Mesothelial cell of epicardium (in vitro differentiated cells): ENCODE results near the gene SERPINB2. TPM values are rescaled to one million over a fixed set of nuclear protein-coding genes. Genes with fewer than 3 reads are reported as not detected.

ENCODE experiments used
- DNase-seq, 2 experiments: peaks; one replicate each; pipeline ENCODE4 v3.0.0; 2021; ENCODE audit warnings: low spot score in 2 of 2; ENCODE audit not compliant: unreplicated experiment in 2 of 2
- H3K27ac Mint-ChIP-seq: 2 replicates; pipeline ENCODE4 v1.8.0; 2021; ENCODE audit warnings: mixed read lengths
- H3K27me3 Mint-ChIP-seq: 2 replicates; pipeline ENCODE4 v1.8.0; 2021; ENCODE audit warnings: low read depth, mixed read lengths
- H3K36me3 Mint-ChIP-seq: 2 replicates; pipeline ENCODE4 v1.8.0; 2021; ENCODE audit warnings: mixed read lengths
- H3K4me1 Mint-ChIP-seq: 2 replicates; pipeline ENCODE4 v1.8.0; 2021; ENCODE audit warnings: mixed read lengths
- H3K4me3 Mint-ChIP-seq: 2 replicates; pipeline ENCODE4 v1.8.0; 2021; ENCODE audit warnings: mild to moderate bottlenecking, moderate library complexity, mixed read lengths
- H3K9me3 Mint-ChIP-seq: 2 replicates; pipeline ENCODE4 v1.8.0; 2021; ENCODE audit warnings: mixed read lengths
- CTCF ChIP-seq: fragments of 200-600 bp; sonication (generic); IDR thresholded peaks from one replicate; pipeline ENCODE4 v1.5.0; 2021; ENCODE audit warnings: antibody characterized with exemption; ENCODE audit not compliant: unreplicated experiment
- total RNA-seq: library from RNA; stranded (reverse); gene quantifications from 3 replicates; pipeline ENCODE4 v1.2.1, GENCODE V29; 2021

Gene SERPINB2
- total RNA-seq, 1 donor from 2014 or later, result 1.4 TPM

- Mint-ChIP-seq H3K9me3 (peaks cover 9% of the 10 kb centered on the region), H3K4me3 (no peak overlapping the region), H3K27ac (no peak overlapping the region), H3K36me3 (no peaks in the 10 kb centered on the region), H3K27me3 (peaks cover 18% of the 10 kb centered on the region), H3K4me1 (no peaks in the 10 kb centered on the region)
- no peak for DNase-seq
- TF ChIP-seq CTCF, result no peak
Observed at GRCh38 chr18:63905361-63905760, 17.9 kb downstream of the SERPINB2 start.

- Mint-ChIP-seq H3K36me3 (no peaks in the 10 kb centered on the region), H3K9me3 (peaks cover 7% of the 10 kb centered on the region), H3K27me3 (peaks cover 23% of the 10 kb centered on the region), H3K4me1 (no peaks in the 10 kb centered on the region), H3K27ac (no peak overlapping the region), H3K4me3 (no peak overlapping the region)
- no peak for TF ChIP-seq CTCF
- DNase-seq, result no peak
Observed at GRCh38 chr18:63906056-63906455, 18.6 kb downstream of the SERPINB2 start.

- no peak within 1 kb of the TSS for H3K4me3 Mint-ChIP-seq
- H3K27me3 Mint-ChIP-seq, result peaks cover 32% of the 10 kb centered on the region
- H3K9me3 Mint-ChIP-seq, result peaks cover 6% of the 10 kb centered on the region
- DNase-seq, result no peak
- no peaks in the 10 kb centered on the region for H3K36me3 Mint-ChIP-seq
- H3K27ac Mint-ChIP-seq, result no peak within 1 kb of the TSS
- no peak for TF ChIP-seq CTCF
- no peaks in the 10 kb centered on the region for H3K4me1 Mint-ChIP-seq
Observed at GRCh38 chr18:63907664-63908063, 20.2 kb downstream of the SERPINB2 start, which contains the start of gene SERPINB10. Gene SERPINB10, plus strand, starts transcription at chr18:63907958. Its CDS starts 7,553 bp downstream, at chr18:63915511.

GRCh38 chr18:63908858-63909257 lies 21.4 kb downstream of the SERPINB2 start:
- no peak for TF ChIP-seq CTCF
- Mint-ChIP-seq H3K27ac (no peak overlapping the region), H3K4me3 (no peak overlapping the region), H3K27me3 (peaks cover 41% of the 10 kb centered on the region), H3K9me3 (peaks cover 6% of the 10 kb centered on the region), H3K4me1 (no peaks in the 10 kb centered on the region), H3K36me3 (no peaks in the 10 kb centered on the region)
- no peak for DNase-seq

- peaks cover 42% of the 10 kb centered on the region for H3K27me3 Mint-ChIP-seq
- no peak for TF ChIP-seq CTCF
- no peak overlapping the region for H3K4me3 Mint-ChIP-seq
Observed at GRCh38 chr18:63909870-63910269, 22.4 kb downstream of the SERPINB2 start.

GRCh38 chr18:63917817-63918216 lies 30.3 kb downstream of the SERPINB2 start:
- Mint-ChIP-seq H3K4me1 (no peaks in the 10 kb centered on the region), H3K4me3 (no peak overlapping the region), H3K27me3 (peaks cover 28% of the 10 kb centered on the region), H3K27ac (no peak overlapping the region), H3K9me3 (no peaks in the 10 kb centered on the region), H3K36me3 (no peaks in the 10 kb centered on the region)
- no peak for TF ChIP-seq CTCF
- no peak for DNase-seq

More at GRCh38 chr18:63909870-63910269, 22.4 kb downstream of the SERPINB2 start:
- H3K9me3 Mint-ChIP-seq, result peaks cover 6% of the 10 kb centered on the region
- H3K27ac Mint-ChIP-seq, result no peak overlapping the region
- no peaks in the 10 kb centered on the region for H3K36me3 Mint-ChIP-seq
- H3K4me1 Mint-ChIP-seq, result no peaks in the 10 kb centered on the region
- no peak for DNase-seq
